HG02938 (cell line): ENCODE results near the gene HKDC1.
A peak's percentile ranks its signal among the peaks of the same experiment; 100 is the strongest.
"Not testable (repeated sequence)": the region's sequence is repeated elsewhere in the genome, so short reads cannot be mapped to it uniquely, and the experiment has no call there.

ENCODE experiments used
- ATAC-seq: cut with Tn5 transposase; IDR thresholded peaks from one replicate; pipeline ENCODE4 v1.9.1; 2021; ENCODE audit warnings: mild to moderate bottlenecking, moderate library complexity; ENCODE audit not compliant: unreplicated experiment

The HKDC1 gene, protein sequence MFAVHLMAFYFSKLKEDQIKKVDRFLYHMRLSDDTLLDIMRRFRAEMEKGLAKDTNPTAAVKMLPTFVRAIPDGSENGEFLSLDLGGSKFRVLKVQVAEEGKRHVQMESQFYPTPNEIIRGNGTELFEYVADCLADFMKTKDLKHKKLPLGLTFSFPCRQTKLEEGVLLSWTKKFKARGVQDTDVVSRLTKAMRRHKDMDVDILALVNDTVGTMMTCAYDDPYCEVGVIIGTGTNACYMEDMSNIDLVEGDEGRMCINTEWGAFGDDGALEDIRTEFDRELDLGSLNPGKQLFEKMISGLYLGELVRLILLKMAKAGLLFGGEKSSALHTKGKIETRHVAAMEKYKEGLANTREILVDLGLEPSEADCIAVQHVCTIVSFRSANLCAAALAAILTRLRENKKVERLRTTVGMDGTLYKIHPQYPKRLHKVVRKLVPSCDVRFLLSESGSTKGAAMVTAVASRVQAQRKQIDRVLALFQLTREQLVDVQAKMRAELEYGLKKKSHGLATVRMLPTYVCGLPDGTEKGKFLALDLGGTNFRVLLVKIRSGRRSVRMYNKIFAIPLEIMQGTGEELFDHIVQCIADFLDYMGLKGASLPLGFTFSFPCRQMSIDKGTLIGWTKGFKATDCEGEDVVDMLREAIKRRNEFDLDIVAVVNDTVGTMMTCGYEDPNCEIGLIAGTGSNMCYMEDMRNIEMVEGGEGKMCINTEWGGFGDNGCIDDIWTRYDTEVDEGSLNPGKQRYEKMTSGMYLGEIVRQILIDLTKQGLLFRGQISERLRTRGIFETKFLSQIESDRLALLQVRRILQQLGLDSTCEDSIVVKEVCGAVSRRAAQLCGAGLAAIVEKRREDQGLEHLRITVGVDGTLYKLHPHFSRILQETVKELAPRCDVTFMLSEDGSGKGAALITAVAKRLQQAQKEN

DNA sequence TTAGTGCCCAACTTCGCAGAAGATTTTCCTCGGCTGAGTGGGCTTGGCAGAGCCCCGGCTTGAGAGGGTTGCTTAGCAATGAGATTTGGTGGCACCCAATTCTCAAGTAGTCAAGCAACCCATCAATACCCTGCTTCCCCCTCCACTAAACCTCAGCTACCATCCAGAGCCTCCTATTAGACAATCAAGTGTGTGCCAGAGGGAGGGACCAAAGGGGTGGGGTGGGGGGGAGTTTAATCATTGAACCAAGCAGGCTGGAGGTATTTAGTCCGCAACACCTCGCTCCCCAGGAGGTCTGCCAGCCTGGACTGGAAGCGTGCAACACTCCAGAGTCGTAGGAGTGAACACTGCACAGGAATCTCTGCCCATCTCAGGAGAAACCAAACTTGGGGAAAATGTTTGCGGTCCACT, at the start of gene HKDC1:
HKDC1 (plus strand) TSS at position 292 of the 411 bp plus-strand sequence; CDS start at position 396, 104 bp downstream.
- ATAC-seq, result no peak

DNA sequence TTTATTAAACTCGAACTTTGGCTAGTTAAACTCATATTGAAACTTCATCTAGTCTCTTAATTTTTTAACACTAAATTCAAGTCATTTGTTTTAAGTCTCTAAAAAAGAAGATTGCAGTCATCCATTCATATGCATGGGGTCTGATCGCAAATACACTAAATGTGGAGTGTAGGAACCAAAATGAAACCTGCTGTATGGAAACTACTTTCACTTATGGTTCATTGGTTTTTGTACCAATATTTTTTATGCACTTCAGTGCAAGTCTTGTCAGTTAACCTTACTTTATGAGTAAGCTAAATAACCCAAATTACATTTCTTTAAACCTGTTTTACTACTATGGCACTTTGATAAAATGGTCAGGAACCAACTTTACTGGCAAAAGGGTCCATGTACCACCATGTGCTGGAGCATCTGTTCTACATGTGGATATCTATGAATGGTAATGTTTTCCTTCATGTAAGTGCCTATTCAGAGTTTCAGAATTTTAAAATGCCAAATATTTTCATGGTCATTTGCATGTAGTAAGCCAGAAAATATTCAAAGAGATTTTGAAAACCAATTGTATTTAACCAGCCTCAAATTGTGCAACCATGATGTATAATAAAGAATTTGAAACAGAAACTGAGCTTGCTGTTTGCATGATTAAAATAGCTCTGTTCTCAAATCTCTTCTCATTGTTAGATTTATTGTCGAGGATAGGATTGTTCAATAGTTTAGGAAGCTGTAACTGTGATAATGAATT, 47.7 kb upstream of the HKDC1 start:
- peak; percentile 56 for ATAC-seq

DNA sequence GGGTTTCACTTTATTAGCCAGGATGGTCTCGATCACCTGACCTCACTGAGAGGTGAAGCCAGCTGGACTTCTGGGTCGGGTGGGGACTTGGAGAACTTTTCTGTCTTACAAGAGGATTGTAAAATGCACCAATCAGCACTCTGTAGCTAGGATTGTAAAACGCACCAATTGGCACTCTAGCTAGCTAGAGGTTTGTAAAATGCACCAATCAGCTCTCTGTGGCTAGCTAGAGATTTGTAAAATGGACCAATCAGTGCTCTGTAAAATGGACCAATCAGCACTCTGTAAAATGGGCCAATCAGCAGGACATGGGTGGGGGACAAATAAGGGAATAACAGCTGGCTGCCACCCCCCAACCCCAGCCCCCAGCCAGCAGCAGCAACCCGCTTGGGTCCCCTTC, 44.8 kb upstream of the HKDC1 start:
- ATAC-seq, result not testable (repeated sequence)

DNA sequence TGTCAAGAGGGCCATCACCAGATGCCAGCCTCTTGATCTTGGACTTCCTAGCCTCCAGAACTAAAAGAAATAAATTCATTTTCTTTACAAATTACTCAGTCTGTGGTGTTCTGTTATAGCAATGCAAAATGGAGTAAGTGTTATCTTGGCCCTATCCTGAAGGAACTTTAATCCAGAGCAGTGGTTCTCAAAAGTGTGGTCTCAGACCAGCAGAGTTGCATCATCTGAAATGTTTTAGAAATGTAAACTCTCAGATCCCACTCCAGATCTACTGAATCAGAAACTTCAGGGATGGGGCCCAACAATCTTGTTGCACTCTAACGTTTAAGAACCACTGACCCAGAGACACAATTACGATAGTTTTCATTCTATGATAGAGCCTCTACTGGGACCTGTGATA, 43.3 kb upstream of the HKDC1 start:
- no peak for ATAC-seq

DNA sequence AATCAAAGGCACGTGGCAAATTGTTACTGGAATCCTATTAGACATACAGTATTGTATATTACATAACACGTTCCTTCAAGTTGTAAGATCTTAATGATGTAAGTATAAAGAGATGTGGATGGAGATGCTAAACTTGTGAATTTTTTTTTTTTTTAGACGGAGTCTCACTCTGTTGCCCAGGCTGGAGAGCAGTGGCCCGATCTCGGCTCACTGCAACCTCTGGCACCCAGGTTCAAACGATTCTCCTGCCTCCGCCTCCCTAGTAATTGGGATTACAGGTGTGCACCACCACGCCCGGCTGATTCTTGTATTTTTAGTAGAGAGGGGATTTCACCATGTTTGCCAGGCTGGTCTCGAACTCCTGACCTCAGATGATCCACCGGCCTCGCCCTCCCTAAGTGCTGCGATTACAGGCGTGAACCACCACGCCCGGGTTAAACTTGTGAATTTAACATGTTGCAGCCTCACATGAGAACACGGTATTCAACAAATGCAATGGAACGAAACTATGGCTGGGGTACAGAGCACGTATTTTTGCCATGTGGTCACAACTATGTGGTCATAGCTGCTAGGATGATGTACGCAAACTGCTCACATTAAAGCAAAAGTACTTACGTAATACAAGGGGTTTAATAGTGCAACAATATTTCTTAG, 40.9 kb upstream of the HKDC1 start:
- peak; percentile 25 for ATAC-seq

DNA sequence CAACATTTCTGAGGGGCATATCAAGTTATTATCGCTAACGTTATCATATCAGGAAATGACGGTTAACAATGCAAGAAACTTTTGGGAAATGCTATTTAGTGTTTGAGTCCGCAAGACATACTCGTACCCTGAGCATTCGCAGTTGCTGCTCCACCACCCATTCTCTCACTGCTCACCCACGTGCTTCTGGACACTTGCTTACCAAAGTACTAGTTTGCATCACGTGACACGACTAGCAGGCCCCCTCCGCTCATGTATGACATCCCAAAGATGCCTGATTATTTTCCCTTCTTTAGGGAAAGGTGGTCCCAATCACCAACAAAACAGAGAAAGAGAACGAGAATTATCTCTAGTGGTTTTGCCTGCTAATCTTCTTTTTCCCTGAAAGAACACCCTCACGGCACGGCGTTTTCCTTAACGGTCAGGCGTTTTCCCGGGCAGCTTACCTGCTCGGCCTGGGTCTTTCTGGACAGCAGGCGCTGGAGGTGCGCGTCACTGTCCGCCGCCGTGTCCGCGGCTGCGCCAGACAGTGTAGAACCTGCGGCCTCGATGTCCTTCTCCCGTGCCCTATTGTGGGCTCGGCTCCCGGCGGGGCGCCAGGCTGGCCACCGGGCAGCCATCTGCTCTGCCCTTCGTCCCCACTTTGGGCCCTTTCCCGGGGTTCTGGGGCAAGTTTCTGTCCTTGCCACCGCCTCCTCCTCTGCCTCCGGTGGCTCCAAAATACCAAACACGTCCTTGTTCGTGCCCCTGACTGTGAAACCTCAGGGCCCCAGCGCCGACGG, 40.2 kb upstream of the HKDC1 start, which contains the start of gene SUPV3L1:
SUPV3L1 (plus strand) TSS at position 492 of the 782 bp plus-strand sequence; CDS start at position 550, 58 bp downstream.
- ATAC-seq, result peak; percentile 92

DNA sequence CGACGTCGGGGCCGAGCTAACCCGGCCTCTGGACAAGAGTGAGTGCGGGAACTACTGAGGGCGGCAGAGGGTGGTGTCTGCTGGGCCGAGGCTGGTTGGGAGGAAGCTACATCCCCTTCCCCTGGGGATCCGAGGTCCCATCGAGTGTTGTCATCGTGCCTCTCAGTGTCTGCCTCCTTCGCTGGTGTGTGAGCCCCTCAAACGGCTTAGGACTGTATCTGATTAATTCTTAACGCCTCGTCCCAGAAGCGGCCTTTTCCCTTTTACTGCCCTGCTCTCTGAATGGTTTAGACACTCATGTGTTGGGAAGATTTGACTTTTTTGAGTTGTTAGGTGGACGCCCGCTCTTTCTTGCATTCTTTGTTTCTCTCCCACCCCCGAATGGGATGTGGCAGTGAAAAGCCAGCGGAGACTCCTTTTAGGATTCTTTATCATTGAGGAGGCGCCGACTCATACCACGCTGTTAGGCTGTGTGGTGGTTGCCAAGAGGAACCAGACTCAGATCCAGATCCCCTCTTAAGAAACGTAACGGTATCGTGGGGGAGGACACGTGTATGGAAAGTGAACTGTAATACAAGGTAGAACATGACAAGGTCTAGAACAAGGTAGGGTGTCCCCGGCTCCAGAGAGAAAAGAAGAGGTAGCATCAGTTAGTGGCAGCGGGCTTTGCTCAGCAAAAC, 39.5 kb upstream of the HKDC1 start:
- peak; percentile 23 for ATAC-seq

DNA sequence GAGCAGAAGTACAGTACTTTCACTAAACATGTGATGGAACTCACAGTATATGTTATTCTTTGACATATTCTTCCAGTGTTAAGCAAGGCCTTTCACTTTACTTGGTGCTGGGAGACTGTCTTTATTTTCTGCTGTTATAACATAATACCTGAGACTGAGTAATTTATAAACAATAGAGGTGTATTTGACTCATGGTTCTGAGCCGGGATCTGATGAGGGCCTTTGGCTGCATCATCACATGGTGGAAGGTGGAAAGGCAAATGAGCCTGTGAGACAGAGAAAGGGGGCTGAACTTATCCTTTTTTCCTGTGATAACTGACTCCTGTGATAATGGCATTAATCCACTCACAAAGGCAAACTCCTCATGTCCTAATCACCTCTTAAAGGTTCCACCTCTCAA, 38.7 kb upstream of the HKDC1 start:
- ATAC-seq, result no peak

DNA sequence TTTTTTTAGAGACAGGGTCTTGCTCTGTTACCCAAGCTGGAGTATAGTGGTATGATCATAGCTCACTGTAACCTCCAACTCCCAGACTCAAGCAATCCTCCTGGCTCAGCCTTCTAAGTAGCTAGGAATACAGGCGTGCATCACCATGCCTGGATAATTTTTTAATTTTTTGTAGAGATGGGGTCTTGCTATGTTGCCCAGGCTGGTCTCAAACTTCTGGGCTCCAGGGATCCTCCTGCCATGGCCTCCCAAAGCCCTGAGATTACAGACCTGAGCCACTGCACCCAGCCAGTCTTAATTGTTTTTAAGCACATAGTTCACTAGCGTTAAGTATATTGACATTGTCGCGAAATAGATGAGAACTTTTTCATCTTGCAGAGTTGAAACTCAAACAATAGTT, 38.1 kb upstream of the HKDC1 start:
- no peak for ATAC-seq

DNA sequence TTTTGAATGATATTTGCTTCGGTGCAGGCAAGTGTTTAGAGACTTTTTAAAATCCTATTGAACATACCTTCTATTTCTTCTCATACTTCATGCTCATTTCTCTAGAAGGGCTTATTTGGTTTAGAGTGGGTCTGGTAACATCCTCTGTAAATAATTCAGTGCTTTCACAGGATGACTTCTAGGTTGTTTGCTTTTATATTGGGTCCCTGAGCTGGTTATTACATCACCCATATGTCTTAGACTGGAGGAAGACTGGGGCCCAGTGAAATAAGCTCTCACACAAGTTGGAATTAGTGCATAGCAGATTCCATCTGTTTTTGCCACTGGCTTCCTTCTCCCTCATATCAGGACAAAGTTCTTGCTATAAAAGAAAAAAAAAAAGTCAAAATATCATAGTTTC, 33.6 kb upstream of the HKDC1 start:
- ATAC-seq, result no peak

DNA sequence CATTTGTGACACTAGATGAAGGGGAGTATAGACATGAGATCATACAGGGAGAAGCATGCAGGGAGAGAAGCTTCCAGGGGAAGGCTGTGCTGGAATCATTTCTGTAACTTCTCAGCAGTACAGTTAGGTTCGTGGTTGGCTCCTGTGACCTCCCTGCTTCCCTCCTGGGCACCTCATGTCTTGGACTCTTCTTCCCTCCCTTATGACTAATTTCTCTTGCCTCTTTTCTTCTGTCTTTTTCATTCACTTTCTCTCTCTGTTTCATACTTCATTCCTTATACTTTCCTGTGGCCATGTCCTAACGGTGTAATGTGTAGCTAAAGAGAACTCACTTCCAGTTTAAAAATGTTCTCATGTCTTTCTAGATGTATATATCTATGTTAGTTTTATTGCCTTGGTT, 19.1 kb upstream of the HKDC1 start:
- no peak for ATAC-seq

DNA sequence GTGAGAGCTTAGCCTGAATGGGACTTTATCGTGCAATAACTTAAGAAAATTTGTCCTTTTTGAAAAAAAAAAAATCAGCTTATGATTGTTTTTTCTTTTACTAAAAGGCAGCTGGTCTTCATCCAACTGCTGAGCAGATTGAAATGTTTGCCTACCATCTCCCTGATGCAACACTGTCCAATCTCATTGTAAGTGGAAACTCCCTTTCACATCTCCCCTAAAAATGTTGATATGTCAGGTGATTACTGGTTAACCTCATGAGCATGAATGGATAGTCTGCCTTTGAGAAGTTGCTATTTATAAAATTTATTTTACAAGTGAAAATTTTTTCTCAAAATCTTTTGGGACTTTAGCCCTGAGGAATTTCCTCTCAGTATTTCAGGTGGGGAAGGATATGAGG, 17.8 kb upstream of the HKDC1 start:
- no peak for ATAC-seq

DNA sequence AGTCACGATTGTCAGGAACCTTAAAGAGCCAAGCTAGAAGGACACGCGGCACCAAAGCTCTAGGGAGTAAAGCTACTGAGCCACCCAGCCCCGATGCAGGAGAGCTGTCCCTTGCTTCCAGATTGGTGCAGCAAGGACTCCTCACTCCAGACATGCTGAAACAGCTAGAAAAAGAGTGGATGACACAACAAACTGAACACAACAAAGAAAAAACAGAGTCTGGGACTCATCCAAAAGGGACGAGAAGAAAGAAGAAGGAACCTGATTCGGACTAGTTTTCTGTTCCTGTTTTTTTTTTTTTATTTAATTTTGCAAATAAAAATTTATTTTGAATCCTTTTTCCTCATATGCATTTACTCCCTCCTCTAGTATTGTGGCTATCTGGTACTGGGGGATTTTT, 11.4 kb upstream of the HKDC1 start:
- no peak for ATAC-seq

DNA sequence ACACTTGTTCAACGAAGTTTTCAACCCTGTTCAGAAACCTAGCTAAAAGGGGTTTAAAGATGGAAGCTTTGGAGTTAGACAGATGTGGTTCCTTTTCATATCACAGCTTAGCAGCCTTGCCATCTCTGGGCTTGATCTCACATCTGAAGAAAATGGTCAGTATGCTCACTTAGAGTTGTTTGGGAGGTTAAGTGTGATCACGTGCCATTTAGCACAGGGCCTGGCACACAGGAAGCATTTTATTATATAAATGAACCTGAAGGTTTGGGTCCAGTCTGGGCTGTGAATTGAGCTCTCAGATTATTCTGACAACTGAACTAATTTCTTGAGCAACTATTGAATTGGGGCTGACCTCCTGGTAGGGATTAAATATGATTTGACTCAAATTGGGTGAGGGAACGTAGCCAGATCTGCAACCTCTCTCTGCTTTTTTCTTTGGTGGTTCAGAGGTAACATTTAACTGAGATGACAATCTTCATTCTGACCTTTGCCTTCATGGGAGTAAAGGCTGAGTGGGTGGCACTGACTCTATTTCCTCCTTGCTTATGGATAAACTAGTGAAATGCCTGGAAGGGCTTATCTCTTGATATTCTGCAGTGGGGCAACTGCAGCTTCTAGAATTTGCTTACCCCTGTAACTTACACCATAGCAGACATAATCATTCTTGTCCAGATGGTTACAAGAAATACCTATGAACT, 10.2 kb upstream of the HKDC1 start:
- no peak for ATAC-seq

DNA sequence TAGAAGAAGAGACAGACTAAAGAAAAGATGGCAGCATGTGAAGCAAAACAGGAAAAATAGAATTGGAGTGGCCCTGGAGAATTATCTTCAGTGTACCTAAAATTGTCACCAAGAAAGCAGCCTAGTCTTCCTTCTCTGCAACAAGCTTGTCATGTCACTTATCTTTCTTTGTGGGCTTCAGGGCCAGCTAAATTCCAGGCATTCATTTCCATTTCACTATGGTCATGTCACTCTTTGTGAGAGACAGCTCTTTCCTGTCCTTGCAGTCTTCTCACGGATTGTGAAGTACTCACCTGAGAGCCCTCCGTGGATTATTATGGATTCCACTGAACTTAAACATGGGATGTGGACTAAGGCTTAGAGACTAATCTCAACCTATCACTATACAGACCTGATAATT, 9.0 kb upstream of the HKDC1 start:
- no peak for ATAC-seq

DNA sequence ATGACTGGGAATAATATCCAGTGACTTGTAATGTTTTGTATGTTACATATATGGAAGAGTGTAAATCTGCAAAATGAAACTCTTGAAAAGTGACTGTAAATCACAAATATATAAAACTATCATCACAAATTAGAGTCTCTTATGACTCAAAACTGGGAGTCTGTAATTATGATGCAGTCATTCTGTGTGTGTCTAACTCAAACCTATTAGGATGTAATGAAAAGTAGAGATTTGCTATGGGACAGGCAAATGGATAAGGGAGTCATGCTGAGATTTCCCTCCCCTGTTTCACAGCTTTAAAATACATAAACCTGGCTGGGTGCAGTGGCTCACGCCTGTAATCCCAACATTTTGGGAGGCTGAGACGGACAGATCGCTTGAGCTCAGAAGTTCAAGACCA, 8.6 kb upstream of the HKDC1 start:
- no peak for ATAC-seq

DNA sequence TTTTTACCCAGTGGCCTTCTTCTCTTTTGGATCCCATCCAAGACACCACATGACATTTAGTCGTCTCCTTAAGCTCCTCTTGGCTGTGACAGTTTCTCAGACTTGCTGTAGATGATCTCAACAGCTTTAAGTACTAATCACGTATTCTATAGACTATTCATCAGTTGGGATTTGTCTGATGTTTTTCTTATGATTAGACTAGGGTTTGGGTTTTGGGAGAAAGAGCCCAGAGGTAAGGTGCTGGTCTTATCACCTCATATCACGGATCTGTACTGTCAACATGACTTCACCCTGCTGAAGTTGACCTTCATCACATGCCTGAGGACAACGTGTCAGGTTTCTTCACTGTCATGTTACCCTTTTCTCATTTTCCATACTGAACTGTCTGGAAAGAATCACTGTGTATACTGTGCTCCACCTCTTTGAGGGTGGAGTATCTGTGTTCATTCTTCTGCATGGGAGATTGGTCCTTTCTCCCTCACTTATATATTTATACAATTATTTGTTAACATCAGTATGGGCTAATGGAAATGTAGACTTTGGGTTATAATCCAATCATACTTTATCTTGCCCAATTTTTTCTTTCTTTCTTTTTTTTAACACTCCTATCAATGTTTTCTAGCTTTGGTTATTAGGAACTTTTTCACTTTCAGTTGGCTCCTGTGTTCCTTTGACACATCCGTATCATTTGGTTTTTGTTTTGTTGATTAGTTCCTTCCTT, 6.4 kb upstream of the HKDC1 start:
- ATAC-seq, result no peak

DNA sequence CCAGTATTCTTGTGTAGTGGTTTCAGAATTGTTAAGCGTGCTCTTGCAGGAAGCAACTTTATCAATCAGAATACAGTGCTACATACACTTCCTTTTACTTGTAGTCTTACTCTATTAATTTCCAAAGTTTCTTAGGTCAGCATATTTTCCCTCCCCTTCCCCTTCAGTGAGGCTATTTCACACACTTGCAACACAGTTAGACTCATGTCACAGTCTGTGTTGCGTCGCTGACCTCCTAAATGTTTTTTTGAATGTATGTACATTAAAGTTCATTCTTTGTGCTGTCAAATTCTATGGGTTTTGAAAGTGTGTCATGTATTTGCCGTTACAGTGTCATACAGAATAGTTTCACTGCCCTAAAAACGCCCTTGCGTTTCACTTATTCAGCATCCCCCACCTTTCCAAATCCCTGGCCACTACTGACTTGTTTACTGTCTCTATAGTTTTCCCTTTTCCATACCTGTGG, 5.4 kb upstream of the HKDC1 start:
- no peak for ATAC-seq
